Measurements from ENCODE around the gene KNL1.
"Not testable (repeated sequence)": the region's sequence is repeated elsewhere in the genome, so short reads cannot be mapped to it uniquely, and the experiment has no call there.

KNL1 gene

GRCh38 chr15:40676906-40677305 lies 82.9 kb downstream of the KNL1 start:
- not testable (repeated sequence) for DNase-seq

GRCh38 chr15:40680151-40680550 lies 86.1 kb downstream of the KNL1 start:
- no peak for DNase-seq

GRCh38 chr15:40680959-40681358 lies 86.9 kb downstream of the KNL1 start:
- not testable (repeated sequence) for DNase-seq

GRCh38 chr15:40684381-40684780 lies 90.3 kb downstream of the KNL1 start:
- no peak for DNase-seq

- DNase-seq = no peak
These were observed 91.3 kb downstream of the KNL1 start for GRCh38 chr15:40685376-40685775.

- DNase-seq = no peak
These were observed 95.1 kb downstream of the KNL1 start for GRCh38 chr15:40688932-40689799.

- no peak for DNase-seq
These were observed 97.7 kb downstream of the KNL1 start for GRCh38 chr15:40691737-40692136.

GRCh38 chr15:40693904-40694687 lies 100.0 kb downstream of the KNL1 start:
- DNase-seq = no peak

- DNase-seq = peak; percentile 93
These were observed 100.8 kb downstream of the KNL1 start, which contains the start of gene RAD51 for GRCh38 chr15:40694688-40695468. Gene RAD51, plus strand, starts transcription at chr15:40695174. Its CDS starts 3,585 bp downstream, at chr15:40698759.

GRCh38 chr15:40695469-40695890 lies 101.4 kb downstream of the KNL1 start:
- peak in 1 of 2 donors; percentile 34 for DNase-seq

- DNase-seq = no peak
These were observed 102.2 kb downstream of the KNL1 start for GRCh38 chr15:40696228-40696627.

GRCh38 chr15:40697916-40698315 lies 103.9 kb downstream of the KNL1 start:
- no peak for DNase-seq

GRCh38 chr15:40702077-40702476 lies 108.0 kb downstream of the KNL1 start:
- peak in 1 of 2 donors; percentile 57 for DNase-seq

- DNase-seq = no peak
These were observed 112.1 kb downstream of the KNL1 start for GRCh38 chr15:40706121-40706520.

Data from CD4-positive, alpha-beta T cell treated with Interferon alpha-2 for 1 hour (primary cell).